SKM-1 (cell line): Measurements from ENCODE around the gene NANOS3.
"Not testable (repeated sequence)": the region's sequence is repeated elsewhere in the genome, so short reads cannot be mapped to it uniquely, and the experiment has no call there.

Experiments
- DNase-seq: peaks from one replicate; lab custom pipeline; 2025; ENCODE audit not compliant: unreplicated experiment; lab: John Stamatoyannopoulos, UW

Gene NANOS3

DNA sequence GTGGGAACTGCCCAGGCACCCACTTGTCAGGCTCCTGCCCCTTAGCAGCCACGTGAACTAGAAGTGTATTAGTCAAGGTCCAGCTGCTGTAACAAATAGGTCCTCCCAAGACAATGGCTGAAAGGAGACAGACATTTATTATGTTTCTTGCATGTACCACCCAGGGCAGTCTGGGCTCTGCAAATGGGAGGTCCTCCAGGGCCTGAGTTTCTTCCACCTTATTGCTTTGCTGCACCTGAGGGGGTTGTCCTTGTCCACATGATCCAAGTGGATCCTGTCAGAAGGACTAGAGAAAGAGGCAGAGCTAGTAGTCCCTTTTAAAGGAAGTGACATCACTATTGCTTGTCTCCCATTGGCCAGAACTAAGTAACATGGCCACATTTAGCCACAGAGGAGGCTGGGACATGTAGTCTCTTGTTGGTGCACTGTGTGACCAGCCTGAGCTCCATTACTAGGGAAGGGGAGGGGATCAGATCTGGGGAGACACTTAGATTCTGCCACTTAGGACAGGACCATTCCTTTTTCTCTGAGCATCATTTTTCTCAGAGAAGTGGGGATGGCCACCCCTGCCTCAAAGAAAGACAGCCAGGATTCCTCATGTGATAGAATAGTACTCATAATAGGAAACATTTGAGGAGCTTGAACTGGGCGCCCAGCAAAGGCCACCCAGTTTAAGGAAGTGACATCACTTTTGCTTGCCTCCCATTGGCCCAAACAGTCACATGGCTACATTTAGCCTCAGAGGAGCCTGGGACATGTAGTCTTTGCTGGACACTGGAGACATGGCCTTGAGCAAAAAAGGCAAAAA lies 44.2 kb downstream of the NANOS3 start:
- DNase-seq, result peak; percentile 16

DNA sequence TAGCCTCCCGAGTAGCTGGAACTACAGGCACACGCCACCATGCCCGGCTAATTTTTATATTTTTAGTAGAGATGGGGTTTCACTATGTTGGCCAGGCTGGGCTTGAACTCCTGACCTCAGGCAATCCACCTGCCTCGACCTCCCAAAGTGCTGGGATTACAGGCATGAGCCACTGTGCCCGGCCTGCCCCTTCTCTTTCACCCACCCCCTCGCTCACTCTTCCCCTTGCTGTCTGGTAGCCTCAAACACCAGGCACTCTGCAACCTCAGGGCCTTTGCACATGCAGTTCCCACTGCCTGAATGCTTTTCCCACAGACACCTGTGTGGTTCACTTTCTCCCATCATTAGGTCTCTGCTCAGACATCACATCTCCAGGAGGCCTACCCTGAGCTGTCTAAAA lies 45.2 kb downstream of the NANOS3 start:
- DNase-seq, result not testable (repeated sequence)

DNA sequence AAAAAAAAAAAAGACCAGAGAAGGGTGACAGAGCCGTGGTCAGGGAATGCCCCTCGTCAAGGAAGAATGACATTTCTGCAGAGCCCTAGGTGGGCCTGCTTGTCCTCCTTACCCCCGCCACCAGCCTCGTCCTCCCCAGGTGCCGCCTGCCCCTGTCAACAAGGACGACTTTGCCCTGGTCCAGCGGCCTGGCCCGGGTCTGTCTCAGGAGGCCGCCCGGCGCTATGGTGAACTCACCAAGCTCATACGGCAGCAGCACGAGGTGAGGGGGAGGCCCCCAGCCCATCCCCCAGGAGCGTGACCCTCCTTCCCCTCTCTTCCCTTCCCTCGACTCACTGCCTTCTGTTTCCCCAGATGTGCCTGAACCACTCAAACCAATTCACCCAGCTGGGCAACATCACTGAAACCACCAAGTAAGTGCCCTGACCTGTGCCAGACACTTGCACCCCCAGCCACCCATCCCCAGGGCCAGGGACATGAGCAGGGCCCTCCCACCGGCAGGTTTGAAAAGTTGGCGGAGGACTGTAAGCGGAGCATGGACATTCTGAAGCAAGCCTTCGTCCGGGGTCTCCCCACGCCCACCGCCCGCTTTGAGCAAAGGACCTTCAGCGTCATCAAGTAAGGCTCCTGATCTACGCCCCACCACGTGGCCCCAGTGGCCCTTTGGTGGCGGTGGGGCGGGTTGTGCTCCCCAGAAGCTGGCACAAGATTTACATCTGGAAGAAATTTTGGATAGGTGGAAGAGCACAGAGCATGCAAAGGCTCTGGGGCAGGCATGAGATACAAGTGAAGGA lies 46.5 kb downstream of the NANOS3 start:
- DNase-seq, result no peak

DNA sequence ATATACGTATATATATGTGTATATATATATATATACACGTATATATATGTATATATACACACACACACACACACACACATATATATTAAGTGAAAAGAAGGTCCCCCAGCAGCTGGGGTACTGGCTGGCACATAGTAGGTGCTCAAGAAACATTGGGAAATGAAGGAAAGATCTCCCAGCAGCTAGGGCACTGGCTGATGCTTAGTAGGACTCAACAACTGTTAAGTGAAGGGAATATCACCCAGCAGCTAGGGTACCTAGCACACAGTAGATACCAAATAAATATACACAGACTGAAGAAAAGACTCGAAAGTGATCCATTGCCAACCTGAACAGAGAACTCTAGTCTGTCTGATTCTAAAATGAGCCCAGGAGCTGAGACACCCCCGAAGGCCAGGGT lies 49.1 kb downstream of the NANOS3 start:
- DNase-seq, result no peak

DNA sequence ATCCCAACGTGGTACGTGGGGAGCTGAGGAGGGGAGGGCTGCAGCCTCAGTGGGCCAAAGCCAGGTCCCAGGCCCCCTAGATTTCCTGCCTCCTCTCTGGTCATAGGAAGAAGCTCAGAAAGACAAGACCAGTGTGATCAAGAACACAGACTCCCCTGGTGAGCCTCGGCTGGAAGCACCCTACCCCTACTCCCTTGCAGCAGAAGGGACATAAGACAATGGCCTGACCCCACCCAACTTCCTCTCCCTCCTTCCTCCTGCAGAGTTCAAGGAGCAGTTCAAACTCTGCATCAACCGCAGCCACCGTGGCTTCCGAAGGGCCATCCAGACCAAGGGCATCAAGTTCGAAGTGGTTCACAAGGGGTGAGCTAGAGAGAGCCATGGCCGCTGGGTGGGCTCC lies 49.8 kb downstream of the NANOS3 start:
- DNase-seq, result no peak

DNA sequence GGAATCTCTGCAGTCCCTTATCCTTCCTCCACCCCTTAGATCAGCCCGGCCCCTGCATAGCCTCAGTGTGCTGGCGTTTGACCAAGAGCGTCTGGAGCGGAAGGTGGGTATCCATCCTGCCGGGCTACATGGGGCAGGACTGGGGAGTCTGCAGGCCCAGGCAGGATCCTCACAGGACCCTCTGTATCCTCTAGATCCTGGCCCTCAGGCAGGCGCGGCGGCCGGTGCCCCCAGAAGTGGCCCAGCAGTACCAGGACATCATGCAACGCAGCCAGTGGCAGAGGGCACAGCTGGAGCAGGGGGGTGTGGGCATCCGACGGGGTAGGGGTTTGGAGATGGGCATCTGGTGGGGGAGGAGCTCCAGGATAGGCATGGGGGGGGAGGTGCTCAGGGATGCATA lies 52.4 kb downstream of the NANOS3 start:
- DNase-seq, result no peak

DNA sequence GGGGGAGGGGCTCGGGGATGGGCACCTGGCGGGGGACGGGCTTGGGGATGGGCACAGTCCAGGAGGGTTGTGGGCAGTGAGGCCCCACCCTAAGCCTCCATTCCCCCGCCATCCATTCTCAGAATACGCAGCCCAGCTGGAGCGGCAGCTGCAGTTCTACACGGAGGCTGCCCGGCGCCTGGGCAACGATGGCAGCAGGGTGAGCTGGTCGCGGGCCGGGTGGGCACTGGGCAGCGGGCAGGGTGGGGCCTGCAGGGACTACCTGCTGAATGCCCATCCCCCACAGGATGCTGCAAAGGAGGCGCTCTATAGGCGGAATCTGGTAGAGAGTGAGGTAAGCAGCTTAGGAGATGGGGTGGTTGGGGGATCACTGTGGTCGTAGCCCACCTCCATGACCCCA lies 53.0 kb downstream of the NANOS3 start:
- no peak for DNase-seq
